HG02623 (cell line): Measurements from ENCODE around the gene KIAA0930.

ENCODE experiments used
- ATAC-seq: cut with Tn5 transposase; IDR thresholded peaks from one replicate; pipeline ENCODE4 v1.9.1; 2021; ENCODE audit warnings: moderate library complexity; ENCODE audit not compliant: unreplicated experiment

KIAA0930 gene

DNA sequence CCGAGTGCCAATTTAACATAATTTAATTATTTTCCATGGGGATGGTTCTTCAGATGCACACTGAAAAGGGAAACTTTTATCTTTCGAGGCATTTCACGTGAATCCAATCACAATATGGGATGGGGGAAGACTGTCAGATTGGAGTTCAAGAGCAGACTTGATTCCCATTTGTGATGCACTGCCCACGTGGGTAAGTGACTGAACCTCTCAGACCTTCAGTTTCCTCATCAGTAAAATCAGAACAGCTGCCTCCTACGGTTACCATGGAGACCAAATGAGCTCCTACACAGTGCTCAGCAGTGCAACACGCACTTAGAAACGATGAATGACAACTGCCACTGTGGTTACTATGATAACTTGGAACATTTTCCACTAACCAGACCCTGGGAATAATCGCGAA, 21.7 kb downstream of the KIAA0930 start:
- no peak for ATAC-seq

DNA sequence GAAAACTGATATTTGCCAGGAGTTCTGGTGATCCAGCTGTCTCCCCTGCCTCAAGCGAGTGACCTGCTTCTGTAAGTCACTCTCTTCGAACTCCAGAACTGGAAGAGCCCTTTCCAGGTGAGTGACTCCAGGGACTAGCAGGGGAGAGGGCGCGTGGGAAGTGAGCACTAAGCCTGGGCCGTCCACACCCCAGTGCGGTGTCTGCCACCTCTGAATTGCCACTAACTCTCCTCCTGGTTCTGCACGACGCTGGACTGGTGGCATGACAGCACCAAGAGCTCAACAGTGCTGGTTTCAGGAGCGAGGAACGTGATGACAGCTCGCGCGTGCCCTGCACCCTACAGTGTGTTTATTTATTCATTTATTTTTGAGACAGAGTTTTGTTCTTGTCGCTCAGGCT, 22.9 kb downstream of the KIAA0930 start:
- ATAC-seq = no peak

DNA sequence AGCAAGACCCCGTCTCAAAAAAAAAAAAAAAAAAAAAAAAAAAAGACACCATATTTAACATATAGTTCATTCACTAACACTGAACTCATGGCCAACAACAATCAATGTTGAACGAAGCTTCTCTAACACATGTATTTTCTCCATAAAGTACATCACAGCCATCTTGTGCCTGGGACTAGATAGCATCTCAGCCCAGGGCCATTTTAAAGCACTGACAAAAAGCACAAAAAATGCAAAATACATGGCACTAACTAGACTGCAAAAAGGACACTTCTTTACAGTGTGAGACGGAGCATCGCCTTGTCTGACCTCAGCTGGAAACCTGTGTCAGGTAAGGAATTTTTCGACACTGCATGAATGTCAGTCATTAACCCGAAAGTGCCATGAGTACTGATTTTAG, 23.3 kb downstream of the KIAA0930 start:
- ATAC-seq = no peak

DNA sequence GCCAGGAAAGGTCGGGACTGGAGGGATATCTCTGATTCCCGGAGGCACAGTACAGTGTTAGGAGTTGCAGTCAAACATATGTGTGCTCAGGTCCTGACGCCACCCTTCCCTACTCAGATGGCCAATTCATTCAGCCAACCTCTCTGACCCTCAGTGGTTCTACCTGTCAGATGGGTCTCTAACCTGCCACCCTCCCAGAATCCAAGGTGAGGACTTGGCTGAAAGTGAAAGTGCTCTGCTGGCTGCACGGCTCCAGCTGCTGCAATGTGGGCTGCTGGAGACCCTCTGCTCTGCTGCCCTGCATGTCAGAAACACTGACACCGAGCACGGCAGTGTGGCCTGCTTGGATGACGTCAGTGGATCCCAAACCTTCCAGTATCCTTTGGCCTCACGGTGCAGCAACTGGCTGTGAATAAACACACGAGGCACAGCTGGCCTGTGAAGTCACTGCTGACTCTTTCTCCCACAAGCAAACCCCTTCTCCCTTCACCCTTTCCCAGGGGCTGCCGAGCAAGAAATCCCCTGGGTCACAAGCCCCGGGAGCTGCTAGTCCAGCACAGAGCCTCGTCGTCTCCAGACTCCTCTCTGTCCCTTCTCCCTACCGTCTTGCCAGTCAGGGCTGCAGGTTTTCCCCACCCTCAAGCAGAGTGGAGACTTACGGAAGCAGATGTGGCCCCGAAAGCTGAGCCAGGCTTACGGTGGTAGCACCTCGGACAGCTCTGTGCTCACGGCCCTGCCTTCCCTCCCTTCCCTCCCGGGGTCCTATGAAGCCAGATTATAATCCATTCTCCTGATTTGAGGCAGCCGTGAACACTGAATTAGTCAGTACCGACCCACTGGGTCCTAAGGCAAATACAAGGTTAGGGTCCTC, 24.3 kb downstream of the KIAA0930 start:
- ATAC-seq = no peak

DNA sequence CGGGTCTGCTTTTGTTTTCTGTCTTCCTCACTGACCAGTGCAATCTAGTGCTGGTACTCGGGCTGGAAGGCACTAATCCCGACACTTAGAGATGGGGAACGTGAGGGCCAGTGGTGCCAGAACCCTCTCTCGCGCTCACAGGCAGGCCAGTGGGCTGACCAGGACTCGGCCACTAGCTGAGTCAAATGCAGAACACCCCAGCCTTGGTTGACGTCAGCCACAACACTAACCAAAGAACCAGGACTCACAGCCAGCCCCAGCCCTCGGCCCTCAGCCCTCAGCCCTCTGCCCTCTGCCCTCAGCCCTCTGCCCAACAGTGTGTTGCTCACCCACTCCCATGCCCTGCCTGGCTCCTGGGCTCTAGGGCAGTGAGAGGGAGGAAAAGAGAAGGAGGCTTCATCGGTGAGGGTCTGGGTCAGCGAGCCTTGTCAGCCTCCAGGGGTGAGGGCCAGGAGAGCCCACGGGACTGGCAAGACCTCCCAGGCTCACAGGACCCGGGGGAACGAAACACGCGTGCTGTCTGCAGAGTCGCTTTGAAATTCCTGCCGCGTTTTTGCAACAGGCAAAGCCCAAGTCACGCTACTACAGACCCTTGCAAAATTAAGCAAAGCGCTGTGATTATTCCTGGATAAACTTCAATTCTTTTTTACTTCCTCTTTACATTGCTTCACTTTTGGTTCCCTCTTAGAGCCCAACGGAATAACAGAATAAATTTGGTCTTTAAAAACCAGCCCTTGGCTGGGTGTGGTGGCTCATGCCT, 27.5 kb downstream of the KIAA0930 start:
- ATAC-seq = no peak

DNA sequence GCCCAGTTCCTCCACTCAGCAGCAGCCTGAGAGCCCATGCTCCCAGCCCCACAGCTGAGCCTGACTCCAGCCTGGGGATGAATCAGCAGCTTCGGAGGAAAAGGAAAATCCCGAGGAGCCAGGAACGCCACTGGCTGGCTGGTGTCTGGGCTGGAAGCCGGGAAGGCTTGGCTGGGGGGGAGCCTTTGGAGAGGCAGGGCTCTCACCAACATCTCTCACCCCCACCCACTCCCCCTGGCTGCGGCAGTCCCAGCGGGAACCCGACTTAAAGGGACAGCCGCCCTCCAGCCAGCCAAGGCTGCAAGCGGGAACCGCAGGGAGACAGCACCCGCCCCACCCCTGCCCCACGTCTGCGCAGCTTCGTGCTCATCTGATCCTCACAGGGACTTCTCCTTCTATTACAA, 28.4 kb downstream of the KIAA0930 start:
- ATAC-seq = no peak

DNA sequence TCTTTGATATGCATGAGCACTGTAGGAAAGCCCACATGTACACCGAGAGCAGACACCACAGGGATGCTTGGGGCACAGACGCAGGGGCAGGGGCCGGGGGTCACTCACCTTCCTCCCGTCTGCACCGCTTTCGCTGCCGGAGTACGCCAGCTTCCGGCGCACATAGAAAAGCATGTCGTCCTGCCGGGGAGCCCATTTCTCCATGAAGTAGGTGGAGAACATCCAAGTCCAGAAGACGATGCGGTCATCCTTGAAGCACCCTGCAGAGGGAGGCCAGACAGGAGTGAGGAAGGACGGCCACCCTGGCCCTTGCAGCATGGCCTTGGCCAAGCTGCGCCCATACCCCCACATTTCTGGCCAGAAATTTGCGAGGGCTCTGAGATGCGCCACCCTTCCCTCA, 28.8 kb downstream of the KIAA0930 start:
- no peak for ATAC-seq

DNA sequence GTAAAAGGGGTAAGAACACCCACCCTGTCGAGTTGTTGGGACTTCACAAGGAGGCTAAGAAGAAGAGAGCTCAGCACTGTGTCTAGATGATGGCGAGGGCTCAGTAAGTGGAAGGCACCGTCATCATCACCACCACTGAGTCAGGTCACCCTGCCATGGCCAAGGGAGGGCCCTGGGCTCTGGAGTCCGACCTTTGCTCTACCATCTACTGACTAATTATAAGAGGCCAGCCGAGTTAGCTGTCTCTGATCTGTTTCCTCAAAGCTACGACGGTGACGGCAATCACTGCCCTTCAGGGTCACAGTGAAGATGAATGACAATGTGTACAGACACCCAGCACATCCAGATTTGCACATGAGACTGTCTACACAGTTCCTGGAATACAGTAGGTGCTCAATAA, 29.3 kb downstream of the KIAA0930 start:
- ATAC-seq = no peak

DNA sequence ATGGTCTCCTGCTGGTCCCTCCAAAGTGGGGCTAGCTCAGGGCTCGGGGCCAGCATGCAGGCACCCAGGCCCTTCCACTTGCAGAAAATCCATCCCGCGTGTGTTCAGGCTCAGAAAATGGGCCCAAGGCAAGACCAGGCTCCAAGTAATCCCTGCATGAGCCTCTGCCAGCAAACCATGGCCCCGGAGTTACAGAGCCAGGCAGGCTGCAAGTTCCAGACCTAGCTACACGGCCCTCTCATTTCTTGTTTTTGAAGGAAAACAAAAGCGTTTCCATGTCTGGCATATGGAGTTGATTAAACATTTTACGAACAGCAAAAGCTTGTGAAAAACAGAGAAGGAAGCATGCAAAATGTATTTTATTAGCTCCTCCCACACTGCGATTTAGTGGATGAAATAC, 29.7 kb downstream of the KIAA0930 start:
- ATAC-seq = no peak

DNA sequence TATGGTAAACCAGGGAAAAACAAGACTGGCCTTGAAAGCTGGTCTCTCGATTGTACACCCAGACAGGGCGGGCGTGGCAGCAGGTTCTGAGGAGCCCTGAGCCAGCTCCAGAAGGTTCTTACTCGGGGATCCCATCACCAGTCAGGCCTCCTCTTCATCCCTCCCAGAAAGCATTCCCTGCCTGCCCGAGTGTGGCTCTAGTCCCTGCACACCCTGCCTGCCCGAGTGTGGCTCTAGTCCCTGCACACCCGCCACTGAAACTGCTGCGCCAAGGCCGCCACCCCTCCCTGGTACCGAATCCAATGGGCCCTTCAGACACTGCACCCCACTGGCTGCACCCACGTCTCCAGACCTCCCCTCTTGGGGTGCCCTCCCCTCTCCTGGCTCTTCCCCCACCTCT, 30.1 kb downstream of the KIAA0930 start:
- ATAC-seq = no peak

DNA sequence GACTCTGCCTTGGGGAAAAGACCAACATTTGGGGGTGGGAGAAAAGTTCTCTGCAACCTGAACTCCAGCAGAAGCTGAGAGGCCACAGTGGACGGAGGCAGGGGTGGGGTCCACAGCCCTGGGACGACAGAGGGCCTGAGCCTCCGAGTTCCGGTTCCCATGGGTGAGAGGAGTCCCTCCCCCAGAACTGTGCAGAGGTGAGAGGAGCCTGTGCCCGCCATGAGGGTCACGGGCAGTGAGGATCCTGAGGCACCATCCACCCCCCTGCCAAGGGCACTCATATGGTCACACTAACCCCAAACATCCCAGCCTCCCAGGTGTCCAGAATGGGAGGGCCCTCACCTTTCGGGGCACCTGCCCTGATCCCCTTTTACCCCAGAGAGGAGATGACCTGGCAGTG, 30.5 kb downstream of the KIAA0930 start:
- no peak for ATAC-seq

DNA sequence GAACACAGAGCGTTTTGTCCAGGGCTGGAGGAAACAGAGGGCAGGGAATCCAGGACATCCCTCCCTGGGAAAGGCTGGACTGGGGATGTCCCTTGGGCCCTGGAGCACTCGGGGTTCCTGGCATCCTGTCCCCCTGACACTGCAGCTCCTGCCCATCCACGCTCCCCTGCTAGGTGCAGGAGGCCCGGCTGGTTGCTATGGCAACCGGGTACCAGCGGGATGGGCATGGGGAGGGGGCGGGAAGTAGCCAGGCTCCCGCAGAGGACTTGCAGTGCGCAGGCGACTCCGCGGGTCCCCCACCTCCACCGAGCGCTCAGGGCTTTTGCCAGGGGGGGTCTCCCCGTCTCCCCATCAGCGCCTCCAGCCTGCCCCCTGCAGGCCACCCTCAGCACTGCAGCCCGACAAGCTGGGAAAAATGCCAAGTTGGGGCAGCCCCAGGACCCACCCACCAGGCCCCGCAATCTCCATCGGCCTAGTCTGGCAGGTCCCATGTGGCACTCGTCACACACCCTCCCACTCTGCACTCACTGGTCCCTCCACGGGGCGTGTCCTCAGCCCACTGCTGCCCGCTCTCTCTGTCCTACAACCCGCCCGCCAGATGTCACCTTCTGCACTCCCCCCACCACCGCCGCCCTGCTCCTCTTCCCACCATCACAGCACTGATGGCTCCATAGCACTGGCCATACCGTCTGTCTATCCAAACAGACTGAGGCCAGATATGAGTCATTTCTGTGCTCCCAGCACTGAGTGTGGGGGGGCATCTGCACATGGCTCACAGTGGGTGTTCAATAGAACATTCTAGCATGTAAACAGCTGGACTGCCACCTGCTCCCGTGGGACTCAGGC, 31.5 kb downstream of the KIAA0930 start:
- no peak for ATAC-seq

DNA sequence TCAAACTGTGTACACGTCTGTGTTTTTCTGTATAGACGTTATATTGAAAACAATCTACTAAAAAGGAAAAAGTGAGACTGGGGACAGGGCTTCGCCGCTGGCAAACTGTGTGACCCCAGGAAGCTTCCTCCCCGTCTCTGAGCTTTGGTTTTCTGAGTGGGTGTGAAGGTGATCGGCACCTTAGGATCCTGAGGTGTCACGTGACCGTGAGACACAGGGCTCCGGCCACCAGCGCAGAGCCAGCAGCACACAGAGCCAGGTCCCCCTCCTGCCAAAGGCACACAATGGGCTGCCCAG, 32.0 kb downstream of the KIAA0930 start:
- no peak for ATAC-seq

DNA sequence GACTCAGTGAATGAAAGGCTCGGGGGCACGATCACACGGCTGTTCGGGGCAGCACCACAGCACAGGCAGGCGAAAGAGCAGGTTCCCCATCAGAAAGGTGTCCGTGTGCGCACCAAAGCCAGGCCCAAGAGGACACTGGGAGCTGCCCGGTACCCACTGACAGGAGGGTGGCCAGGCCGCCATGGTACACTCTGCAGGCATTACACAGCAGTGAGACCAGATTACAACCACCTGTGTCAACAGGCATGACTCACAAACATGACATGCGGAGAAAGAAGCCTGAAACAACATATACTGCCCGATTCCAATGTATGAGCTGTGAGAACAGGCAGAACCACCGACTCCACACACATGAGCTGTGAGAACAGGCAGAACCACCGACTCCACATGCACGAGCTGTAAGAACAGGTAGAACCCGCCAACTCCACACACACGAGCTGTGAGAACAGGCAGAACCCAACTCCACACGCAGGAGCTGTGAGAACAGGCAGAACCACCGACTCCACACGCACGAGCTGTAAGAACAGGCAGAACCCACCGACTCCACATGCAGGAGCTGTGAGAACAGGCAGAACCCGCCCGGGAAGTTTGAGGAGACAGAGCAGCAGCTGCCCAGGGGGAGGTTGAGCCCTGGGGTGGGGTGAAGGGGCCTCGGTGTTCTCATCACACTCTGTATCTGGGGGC, 32.6 kb downstream of the KIAA0930 start:
- ATAC-seq = no peak

DNA sequence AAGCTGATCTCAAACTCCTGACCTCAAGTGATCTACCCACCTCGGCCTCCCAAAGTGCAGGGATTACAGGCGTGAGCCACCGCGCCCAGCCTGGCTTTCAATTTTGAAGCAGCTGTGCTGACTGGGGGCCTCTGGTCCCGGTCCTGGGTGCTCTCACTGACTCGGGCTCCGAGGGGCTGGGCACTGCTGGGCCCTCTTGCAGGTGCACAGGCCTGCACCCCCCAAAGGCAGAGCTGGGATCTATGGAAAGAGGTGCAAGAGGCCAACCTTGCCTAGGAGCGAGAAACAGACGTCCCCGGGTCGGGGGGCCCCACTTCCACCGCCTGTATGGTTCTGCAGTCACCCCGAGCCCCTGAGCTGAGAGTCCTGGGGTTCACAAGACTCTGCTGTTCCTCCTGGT, 33.2 kb downstream of the KIAA0930 start:
- ATAC-seq = no peak

DNA sequence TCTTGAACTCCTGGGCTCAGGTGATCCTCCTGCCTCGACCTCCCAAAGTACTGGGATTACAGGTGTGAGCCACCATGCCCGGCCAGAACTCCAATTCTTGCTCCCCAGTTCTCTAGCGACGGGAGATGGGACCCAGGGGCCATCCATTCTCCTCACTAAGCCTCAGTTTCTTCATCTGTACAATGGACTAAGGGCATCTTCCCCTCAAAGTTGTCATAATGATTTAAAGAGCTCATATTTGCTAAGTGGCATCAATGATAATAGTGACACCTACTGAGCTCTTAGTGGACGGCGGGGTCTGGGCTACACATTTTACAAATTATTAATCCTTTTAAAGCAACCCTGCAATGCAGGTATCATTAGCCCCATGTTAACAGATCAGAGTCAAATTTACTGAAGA, 34.5 kb downstream of the KIAA0930 start:
- no peak for ATAC-seq

DNA sequence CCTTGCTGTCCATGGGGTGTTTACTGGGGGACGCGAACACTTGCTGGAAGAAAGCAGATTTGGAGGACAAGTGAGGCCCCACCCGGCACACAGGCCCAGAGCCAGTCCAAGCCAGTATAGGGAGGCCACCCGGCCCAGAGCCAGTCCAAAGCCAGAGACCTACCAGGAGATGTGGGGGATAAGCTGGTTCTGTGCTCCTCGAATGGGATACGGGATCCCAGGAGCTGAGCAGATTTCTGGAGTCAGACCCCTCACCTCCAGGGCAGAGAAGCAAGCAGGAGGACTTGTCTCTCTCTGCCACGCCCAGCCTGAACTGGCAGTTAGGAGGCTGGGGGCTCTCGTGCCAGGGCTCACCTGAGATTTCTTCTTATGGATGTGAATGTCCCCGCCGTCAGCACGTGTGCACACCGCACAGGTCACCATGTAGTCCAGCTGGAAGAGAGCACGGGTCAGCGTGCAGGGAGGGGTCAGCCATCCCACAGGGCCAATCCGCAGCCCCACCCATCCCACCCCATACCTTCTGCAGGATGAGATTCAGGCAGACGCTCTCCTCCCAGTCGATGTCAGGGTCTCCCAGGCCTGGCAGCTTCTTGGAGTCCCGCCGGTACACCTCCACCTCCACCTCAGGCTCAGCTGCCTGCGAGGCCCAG, 35.3 kb downstream of the KIAA0930 start:
- no peak for ATAC-seq

DNA sequence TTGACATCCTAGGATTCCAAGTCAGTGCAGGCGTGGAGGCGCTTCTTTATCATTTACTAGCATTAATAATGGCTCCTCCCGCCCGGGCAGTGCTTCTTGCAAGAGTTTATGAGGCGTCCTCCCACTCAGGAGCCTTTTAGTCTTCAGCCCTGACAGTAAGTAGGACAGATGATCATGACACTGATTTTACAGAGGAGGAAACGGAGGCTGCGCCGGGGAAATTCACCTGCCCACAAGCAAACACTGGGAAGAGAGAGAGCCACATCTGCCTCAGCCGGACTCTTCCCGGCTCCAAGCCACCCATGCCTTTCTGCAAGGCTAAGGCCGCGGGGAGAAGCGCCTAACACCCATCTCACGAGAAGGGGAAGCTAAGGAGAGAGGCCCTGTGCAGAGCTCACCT, 35.9 kb downstream of the KIAA0930 start:
- ATAC-seq = no peak

DNA sequence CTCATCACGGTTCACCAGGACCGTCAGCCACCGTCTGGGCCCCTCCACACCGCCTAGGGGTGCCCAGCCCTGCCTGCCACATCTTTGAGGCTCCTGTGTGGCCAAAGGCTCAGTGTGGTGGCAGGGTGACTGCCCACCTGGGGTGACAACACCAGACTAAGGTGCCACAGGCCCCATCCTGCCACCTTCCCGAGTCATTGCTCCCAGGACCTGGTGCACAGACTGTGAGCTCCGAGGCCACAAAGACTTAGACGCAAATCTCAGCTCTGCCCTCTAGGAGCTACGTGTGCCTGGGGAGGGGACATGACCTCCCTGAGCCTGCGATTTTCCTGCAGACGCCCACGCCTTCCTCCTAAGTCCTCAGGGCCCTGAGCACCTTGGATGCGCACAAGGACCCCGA, 36.5 kb downstream of the KIAA0930 start:
- no peak for ATAC-seq

DNA sequence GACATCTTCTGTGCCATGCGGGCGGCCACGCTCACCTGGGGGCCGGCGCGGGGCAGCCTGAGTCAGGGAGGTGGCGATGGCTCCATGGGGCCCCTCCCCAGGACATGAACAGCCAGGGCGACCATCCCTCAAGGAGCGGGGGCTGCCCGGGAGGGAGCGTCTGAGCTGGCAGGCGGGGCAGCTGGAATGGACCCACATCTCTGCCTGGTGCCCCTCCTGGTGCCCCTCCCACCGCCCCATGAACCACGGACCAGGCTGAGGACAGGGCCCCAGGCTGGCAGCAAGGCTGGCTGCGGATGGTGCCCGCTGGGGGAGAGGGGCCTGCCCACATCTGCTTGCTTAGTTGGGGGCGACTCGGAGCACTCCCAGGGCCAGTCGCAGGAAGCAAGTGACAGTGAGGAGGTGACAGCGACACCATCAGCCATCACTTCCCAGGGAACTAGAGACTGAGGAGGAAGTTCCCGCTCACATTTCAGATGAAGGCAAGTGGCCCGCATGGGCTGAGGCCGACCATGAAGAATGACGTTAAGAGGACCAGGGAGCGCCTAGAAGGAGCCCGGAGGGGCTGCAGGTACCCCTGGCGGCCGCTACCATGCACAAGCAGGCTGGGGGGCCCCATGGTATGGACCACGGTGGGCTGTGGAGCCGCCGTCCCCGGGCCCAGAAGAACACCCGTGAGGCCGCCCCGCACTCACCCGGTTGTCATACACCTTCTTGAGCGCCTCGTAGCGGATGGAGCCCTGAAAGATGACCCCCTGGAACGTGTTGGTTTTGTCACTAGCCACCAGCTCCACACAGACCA, 37.3 kb downstream of the KIAA0930 start:
- ATAC-seq = no peak
